22Rv1 (cell line): Measurements from ENCODE around the gene BACH2.

Experiments used
- ZFX ChIP-seq: fragments of 450-650 bp; IDR thresholded peaks from 2 replicates; pipeline ENCODE4 v1.6.1; 2017; ENCODE audit warnings: antibody characterized with exemption, borderline replicate concordance
- TF ChIP-seq, protein P1 (sequence below): fragments of 450-650 bp; IDR thresholded peaks from 2 replicates; pipeline ENCODE4 v1.5.1; 2017; ENCODE audit warnings: mild to moderate bottlenecking

- TF ChIP-seq, protein P1, sequence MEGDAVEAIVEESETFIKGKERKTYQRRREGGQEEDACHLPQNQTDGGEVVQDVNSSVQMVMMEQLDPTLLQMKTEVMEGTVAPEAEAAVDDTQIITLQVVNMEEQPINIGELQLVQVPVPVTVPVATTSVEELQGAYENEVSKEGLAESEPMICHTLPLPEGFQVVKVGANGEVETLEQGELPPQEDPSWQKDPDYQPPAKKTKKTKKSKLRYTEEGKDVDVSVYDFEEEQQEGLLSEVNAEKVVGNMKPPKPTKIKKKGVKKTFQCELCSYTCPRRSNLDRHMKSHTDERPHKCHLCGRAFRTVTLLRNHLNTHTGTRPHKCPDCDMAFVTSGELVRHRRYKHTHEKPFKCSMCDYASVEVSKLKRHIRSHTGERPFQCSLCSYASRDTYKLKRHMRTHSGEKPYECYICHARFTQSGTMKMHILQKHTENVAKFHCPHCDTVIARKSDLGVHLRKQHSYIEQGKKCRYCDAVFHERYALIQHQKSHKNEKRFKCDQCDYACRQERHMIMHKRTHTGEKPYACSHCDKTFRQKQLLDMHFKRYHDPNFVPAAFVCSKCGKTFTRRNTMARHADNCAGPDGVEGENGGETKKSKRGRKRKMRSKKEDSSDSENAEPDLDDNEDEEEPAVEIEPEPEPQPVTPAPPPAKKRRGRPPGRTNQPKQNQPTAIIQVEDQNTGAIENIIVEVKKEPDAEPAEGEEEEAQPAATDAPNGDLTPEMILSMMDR = no peak
- TF ChIP-seq ZFX = no peak
Measured at GRCh38 chr6:90247262-90247661, 49.4 kb downstream of the BACH2 start.
